HepG2 (cell line): ENCODE results near the gene MRPL2. TPM values are rescaled to one million over a fixed set of nuclear protein-coding genes. Genes with fewer than 3 reads are reported as not detected.
A peak's percentile ranks its signal among the peaks of the same experiment; 100 is the strongest.

Experiments
- DMTF1 ChIP-seq: sonication (generic); formaldehyde crosslinking; IDR thresholded peaks from 2 replicates; pipeline ENCODE4 v1.4.0; 2020; ENCODE audit warnings: mild to moderate bottlenecking, missing genetic modification reagents
- HINFP ChIP-seq: sonication (generic); formaldehyde crosslinking; IDR thresholded peaks from 2 replicates; pipeline ENCODE4 v1.4.0; 2020; ENCODE audit warnings: low read depth, mild to moderate bottlenecking, missing genetic modification reagents
- HMG20A ChIP-seq: IDR thresholded peaks from 2 replicates; pipeline ENCODE4 v1.6.1; 2016; ENCODE audit warnings: borderline replicate concordance
- HNF1A ChIP-seq, 2 experiments: sonication (generic) in 1 of 2; formaldehyde crosslinking in 1 of 2; IDR thresholded peaks; 2 replicates each; pipeline versions ENCODE4 v1.4.0 to v1.6.1; 2016 to 2020; ENCODE audit warnings: borderline replicate concordance in 1 of 2, low read depth in 1 of 2, mild to moderate bottlenecking in 1 of 2, missing genetic modification reagents in 1 of 2
- KDM1A ChIP-seq: IDR thresholded peaks from 2 replicates; pipeline ENCODE4 v1.6.1; 2016; ENCODE audit warnings: missing compliant biosample characterization
- MLLT10 ChIP-seq: sonication (generic); formaldehyde crosslinking; IDR thresholded peaks from 2 replicates; pipeline ENCODE4 v1.4.0; 2020; ENCODE audit warnings: missing genetic modification reagents
- RNF2 ChIP-seq: fragments of 450-650 bp; conservative IDR thresholded peaks from 2 replicates; pipeline ENCODE4 v1.6.1; 2016; ENCODE audit warnings: low read depth
- SALL1 ChIP-seq: sonication (generic); formaldehyde crosslinking; IDR thresholded peaks from 2 replicates; pipeline ENCODE4 v1.8.0; 2022; ENCODE audit warnings: mild to moderate bottlenecking, missing genetic modification reagents
- TIGD3 ChIP-seq: sonication (generic); formaldehyde crosslinking; IDR thresholded peaks from 2 replicates; pipeline ENCODE4 v1.5.1; 2020; ENCODE audit warnings: mild to moderate bottlenecking, missing genetic modification reagents, borderline replicate concordance
- ZHX1 ChIP-seq: sonication (generic); formaldehyde crosslinking; IDR thresholded peaks from 2 replicates; pipeline ENCODE4 v1.8.1; 2022; ENCODE audit warnings: low read depth, mild to moderate bottlenecking, missing genetic modification reagents
- ZNF234 ChIP-seq: sonication (generic); formaldehyde crosslinking; conservative IDR thresholded peaks from 2 replicates; pipeline ENCODE4 v1.5.1; 2020; ENCODE audit warnings: mild to moderate bottlenecking, missing genetic modification reagents
- ZNF33A ChIP-seq: sonication (generic); formaldehyde crosslinking; IDR thresholded peaks from 2 replicates; pipeline ENCODE4 v1.5.1; 2020; ENCODE audit warnings: missing genetic modification reagents, mild to moderate bottlenecking, moderate library complexity, borderline replicate concordance
- ZNF629 ChIP-seq: sonication (generic); formaldehyde crosslinking; conservative IDR thresholded peaks from 2 replicates; pipeline ENCODE4 v1.5.0; 2020; ENCODE audit warnings: missing genetic modification reagents
- ZNF674 ChIP-seq: sonication (generic); formaldehyde crosslinking; IDR thresholded peaks from 2 replicates; pipeline ENCODE4 v1.5.0; 2020; ENCODE audit warnings: low read depth, mild to moderate bottlenecking, missing genetic modification reagents
- ZNF724P ChIP-seq: sonication (generic); formaldehyde crosslinking; IDR thresholded peaks from 2 replicates; pipeline ENCODE4 v1.8.0; 2022; ENCODE audit warnings: missing genetic modification reagents, borderline replicate concordance
- ZNF792 ChIP-seq: IDR thresholded peaks from 2 replicates; pipeline ENCODE4 v1.6.1; 2016
- polyA plus RNA-seq, 8 experiments: library from polyadenylated mRNA; depleted of rRNA in 3 of 8; stranded (reverse) in 7 of 8; unstranded in 1 of 8; fragments of >200 nt; fragmentation: Illumina TruSeq in 4 of 8; extraction: Trizol in 4 of 8; gene quantifications; 2 replicates each; pipeline versions ENCODE4 v1.2.1 to v1.2.3, GENCODE V29; 2011 to 2016; ENCODE audit warnings: low read depth in 4 of 8, missing spikeins in 1 of 8, mixed read lengths in 1 of 8; ENCODE audit not compliant: insufficient read depth in 1 of 8
- total RNA-seq, 5 experiments: library from RNA; depleted of rRNA; stranded (reverse); fragments of >200 nt; fragmentation: Illumina TruSeq; extraction: Trizol; gene quantifications; 2 replicates each; pipeline ENCODE4 v1.2.3, GENCODE V29; 2016; ENCODE audit warnings: low read depth in 1 of 5

Gene MRPL2
- total and polyA plus RNA-seq, 2 of the 13 experiments (the other 11 are each of a cell fraction or from before 2014, with no cell fraction given), result 56.8 to 65.6 TPM

- TF ChIP-seq KDM1A (CRISPR knock-in tag), result no peak
- no peak for TF ChIP-seq TIGD3 (CRISPR knock-in tag)
- TF ChIP-seq HINFP (CRISPR knock-in tag), result no peak; the same call in 1 of the 2 replicates
- TF ChIP-seq MLLT10 (CRISPR knock-in tag), result no peak
- TF ChIP-seq ZNF629 (CRISPR knock-in tag), result peak; percentile 46
- TF ChIP-seq ZNF792 (CRISPR knock-in tag), result no peak
- TF ChIP-seq RNF2, result no peak; the same call in 1 of the 2 replicates
- peak; percentile 81; the same call in 1 of the 2 replicates for TF ChIP-seq ZHX1
- TF ChIP-seq HMG20A (CRISPR knock-in tag), result no peak
- 0 out of 2 replicates have a peak, but pooled peaks have one; percentile 52 for TF ChIP-seq DMTF1 (CRISPR knock-in tag)
- no peak for TF ChIP-seq ZNF33A
- TF ChIP-seq HNF1A (IDR thresholded peaks at IDR 0.05; ENCODE audit: low read depth), result no peak
- no peak for TF ChIP-seq HNF1A (CRISPR knock-in tag; IDR thresholded peaks at IDR 0.05; ENCODE audit: borderline replicate concordance)
- TF ChIP-seq ZNF234, result no peak
- TF ChIP-seq ZNF724P (CRISPR knock-in tag), result peak; percentile 62; the same call in 1 of the 2 replicates
- peak; percentile 77 for TF ChIP-seq SALL1
- TF ChIP-seq ZNF674 (CRISPR knock-in tag), result no peak
Observed at GRCh38 chr6:43021270-43022047, 37.8 kb downstream of the MRPL2 start, which contains the start of gene RRP36 (continued).
